Measurements from ENCODE around the gene BCORL1. TPM values are rescaled to one million over a fixed set of nuclear protein-coding genes. Genes with fewer than 3 reads are reported as not detected.

BCORL1 gene
- total and polyA plus RNA-seq, 2 donors (not counting 3 experiments of a cell fraction or from before 2014, with no cell fraction given), result 1.8 to 13.1 TPM

- no peak for DNase-seq (ENCODE audit: low read depth, low spot score)
- H3K36me3 ChIP-seq (ENCODE audit: control insufficient read depth in 2 of 2, extremely low read depth in 1 of 2, insufficient read depth in 2 of 2, low read length in 2 of 2), result peaks cover 0 to 3% of the 10 kb centered on the region in 2 experiments
- no peaks in the 10 kb centered on the region for H3K9me3 ChIP-seq (replicated peaks; ENCODE audit: control insufficient read depth, insufficient read depth, low read length)
- no peaks in the 10 kb centered on the region for H4K20me1 ChIP-seq (replicated peaks; ENCODE audit: control insufficient read depth, extremely low read depth, insufficient read depth, low read length)
- peaks cover 42% of the 10 kb centered on the region for H3K4me1 ChIP-seq (ENCODE audit: control insufficient read depth, extremely low read depth, insufficient read depth, low read length)
- no peak for FAIRE-seq
- ChIA-PET CTCF (interaction anchor here (0.9 to 3.5 kb wide), 2 partner anchors 38 to 109 kb away, joined by 3 to 65 read pairs; no protein-coding TSS in a partner anchor), POLR2A (no interaction called here)
- no peak overlapping the region for H3K4me3 ChIP-seq (replicated peaks in 1 of 3; ENCODE audit: insufficient read depth in 1 of 3, low read depth in 1 of 3, low read length in 3 of 3)
- H3K27me3 ChIP-seq (ENCODE audit: control insufficient read depth in 2 of 2, insufficient read depth in 2 of 2, low read length in 2 of 2), result no peaks in the 10 kb centered on the region
- intact Hi-C loops (cut with micrococcal nuclease) (no loop called here), dilution Hi-C loops (cut with MboI; ENCODE audit: extremely low pct_ligation_motif_present, low sequenced_read_pairs) (no loop called here)
- H2AFZ ChIP-seq (ENCODE audit: low read depth, low read length), result no peak overlapping the region
- BruUV-seq (replicated peaks), result no TSS peak
- peaks cover 38% of the 10 kb centered on the region for H3K79me2 ChIP-seq (ENCODE audit: control insufficient read depth, insufficient read depth, low read length)
- no peak overlapping the region for H3K4me2 ChIP-seq (ENCODE audit: insufficient read depth, low read length)
- TF ChIP-seq MAX (IDR thresholded peaks at IDR 0.05; ENCODE audit: insufficient read depth, insufficient read length) (no peak), MYC (IDR thresholded peaks at IDR 0.05; ENCODE audit: low read depth, low read length) (no peak)
- H3K27ac ChIP-seq (ENCODE audit: insufficient read depth, low read depth, low read length), result peak overlapping the region; percentile 43
- H3K9ac ChIP-seq (replicated peaks; ENCODE audit: extremely low read depth, insufficient read depth, low read length), result no peak overlapping the region
- H3K9me1 ChIP-seq (replicated peaks; ENCODE audit: control insufficient read depth, extremely low read depth, insufficient read depth, low read length), result no peaks in the 10 kb centered on the region
These were observed 100.0 kb downstream of the BCORL1 start for GRCh38 chrX:130082244-130083106.

GRCh38 chrX:130083107-130083490 lies 100.7 kb downstream of the BCORL1 start:
- ChIA-PET CTCF (no interaction called here), POLR2A (no interaction called here)
- TF ChIP-seq CTCF (IDR thresholded peaks at IDR 0.05; ENCODE audit: extremely low read depth in 1 of 2, insufficient read depth in 1 of 2, low read depth in 1 of 2, low read length in 2 of 2) (no peak), MAX (IDR thresholded peaks at IDR 0.05; ENCODE audit: insufficient read depth, insufficient read length) (no peak), FOS (IDR thresholded peaks at IDR 0.05; ENCODE audit: borderline replicate concordance, insufficient read depth, low read length) (no peak), POLR2AphosphoS5 (IDR thresholded peaks at IDR 0.05; ENCODE audit: insufficient read depth, low read depth, low read length) (no peak), MYC (IDR thresholded peaks at IDR 0.05; ENCODE audit: low read depth, low read length) (no peak), EZH2 (IDR thresholded peaks at IDR 0.05; ENCODE audit: borderline replicate concordance, low read depth, low read length, severe bottlenecking) (no peak), GATA2 (IDR thresholded peaks at IDR 0.05; ENCODE audit: insufficient read depth, insufficient read length, low read depth, low read length) (no peak), POLR2A (IDR thresholded peaks at IDR 0.05; ENCODE audit: low read depth, low read length) (no peak), JUN (IDR thresholded peaks at IDR 0.05; ENCODE audit: borderline replicate concordance, insufficient read depth, insufficient read length, low read depth) (no peak)
- Histone ChIP-seq H3K4me3 (replicated peaks in 1 of 3; ENCODE audit: insufficient read depth in 1 of 3, low read depth in 1 of 3, low read length in 3 of 3) (no peak overlapping the region), H3K36me3 (ENCODE audit: control insufficient read depth in 2 of 2, extremely low read depth in 1 of 2, insufficient read depth in 2 of 2, low read length in 2 of 2) (peaks cover 0 to 3% of the 10 kb centered on the region in 2 experiments), H3K27me3 (ENCODE audit: control insufficient read depth in 2 of 2, insufficient read depth in 2 of 2, low read length in 2 of 2) (no peaks in the 10 kb centered on the region), H3K9me3 (replicated peaks; ENCODE audit: control insufficient read depth, insufficient read depth, low read length) (no peaks in the 10 kb centered on the region), H3K4me1 (ENCODE audit: control insufficient read depth, extremely low read depth, insufficient read depth, low read length) (peaks cover 42% of the 10 kb centered on the region), H3K9me1 (replicated peaks; ENCODE audit: control insufficient read depth, extremely low read depth, insufficient read depth, low read length) (no peaks in the 10 kb centered on the region), H4K20me1 (replicated peaks; ENCODE audit: control insufficient read depth, extremely low read depth, insufficient read depth, low read length) (no peaks in the 10 kb centered on the region), H2AFZ (ENCODE audit: low read depth, low read length) (no peak overlapping the region), H3K27ac (ENCODE audit: insufficient read depth, low read depth, low read length) (no peak overlapping the region), H3K79me2 (ENCODE audit: control insufficient read depth, insufficient read depth, low read length) (peaks cover 40% of the 10 kb centered on the region), H3K4me2 (ENCODE audit: insufficient read depth, low read length) (no peak overlapping the region), H3K9ac (replicated peaks; ENCODE audit: extremely low read depth, insufficient read depth, low read length) (no peak overlapping the region)
- intact Hi-C loops (cut with micrococcal nuclease) (no loop called here), dilution Hi-C loops (cut with MboI; ENCODE audit: extremely low pct_ligation_motif_present, low sequenced_read_pairs) (no loop called here)
- DNase-seq (ENCODE audit: low read depth, low spot score), result no peak
- no peak for FAIRE-seq
- no TSS peak for BruUV-seq (replicated peaks)

Data from endothelial cell of umbilical vein (primary cell).